OCI-LY3 (cell line): ENCODE measurements around the gene MYOG.

Source experiments
- CTCF ChIP-seq: fragments of 200-600, 300-600 bp; sonication (generic); IDR thresholded peaks from 2 replicates; pipeline ENCODE4 v1.5.1; 2014; ENCODE audit warnings: antibody characterized with exemption, low read length, low read depth
- EZH2phosphoT487 ChIP-seq: fragments of 200-600 bp; shearing (Covaris generic); IDR thresholded peaks from 2 replicates; pipeline ENCODE4 v1.6.1; 2018; ENCODE audit warnings: antibody characterized with exemption, mixed run types, low read depth

GRCh38 chr1:203113308-203113707, 27.5 kb upstream of the MYOG start:
- no peak for TF ChIP-seq CTCF
- TF ChIP-seq EZH2phosphoT487, result no peak
